ENCODE data around the gene IL27RA. TPM values are rescaled to one million over a fixed set of nuclear protein-coding genes. Genes with fewer than 3 reads are reported as not detected.
"Not testable (repeated sequence)": the region's sequence is repeated elsewhere in the genome, so short reads cannot be mapped to it uniquely, and the experiment has no call there.

IL27RA gene
- total and polyA plus RNA-seq, 12 donors, result 1.2 to 5.2 (median 3.7) TPM

DNA sequence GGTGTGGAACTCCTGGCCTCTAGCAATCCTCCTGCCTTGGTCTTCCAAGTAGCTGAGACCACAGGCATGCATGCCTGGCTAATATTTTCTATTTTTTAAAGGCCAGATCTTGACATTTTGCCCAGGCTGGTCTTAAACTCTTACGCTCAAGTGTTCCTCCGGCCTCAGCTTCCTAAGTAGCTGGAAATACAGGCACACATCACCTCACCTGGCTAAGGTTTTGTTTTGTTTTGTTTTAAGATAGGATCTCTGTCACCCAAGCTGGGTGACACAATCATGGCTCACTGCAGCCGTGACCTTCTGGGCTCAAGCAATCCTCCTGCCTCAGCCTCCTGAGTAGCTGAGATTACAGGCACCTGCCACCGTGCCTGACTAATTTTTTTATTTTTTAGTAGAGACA lies 9.1 kb upstream of the IL27RA start:
- DNase-seq, result no peak
- Histone ChIP-seq H3K9me3 (replicated peaks in 1 of 3) (no peaks in the 10 kb centered on the region), H3K4me3 (no peak overlapping the region), H3K4me1 (replicated peaks in 1 of 2) (peaks cover 0 to 4% of the 10 kb centered on the region in 2 donors), H3K27ac (no peak overlapping the region), H3K36me3 (replicated peaks in 1 of 2) (no peaks in the 10 kb centered on the region), H3K27me3 (no peaks in the 10 kb centered on the region)
- intact Hi-C loops (cut with DNase I), result no loop called here
- TF ChIP-seq POLR2A (IDR thresholded peaks at IDR 0.05), result no peak
- TF ChIP-seq, protein P1, sequence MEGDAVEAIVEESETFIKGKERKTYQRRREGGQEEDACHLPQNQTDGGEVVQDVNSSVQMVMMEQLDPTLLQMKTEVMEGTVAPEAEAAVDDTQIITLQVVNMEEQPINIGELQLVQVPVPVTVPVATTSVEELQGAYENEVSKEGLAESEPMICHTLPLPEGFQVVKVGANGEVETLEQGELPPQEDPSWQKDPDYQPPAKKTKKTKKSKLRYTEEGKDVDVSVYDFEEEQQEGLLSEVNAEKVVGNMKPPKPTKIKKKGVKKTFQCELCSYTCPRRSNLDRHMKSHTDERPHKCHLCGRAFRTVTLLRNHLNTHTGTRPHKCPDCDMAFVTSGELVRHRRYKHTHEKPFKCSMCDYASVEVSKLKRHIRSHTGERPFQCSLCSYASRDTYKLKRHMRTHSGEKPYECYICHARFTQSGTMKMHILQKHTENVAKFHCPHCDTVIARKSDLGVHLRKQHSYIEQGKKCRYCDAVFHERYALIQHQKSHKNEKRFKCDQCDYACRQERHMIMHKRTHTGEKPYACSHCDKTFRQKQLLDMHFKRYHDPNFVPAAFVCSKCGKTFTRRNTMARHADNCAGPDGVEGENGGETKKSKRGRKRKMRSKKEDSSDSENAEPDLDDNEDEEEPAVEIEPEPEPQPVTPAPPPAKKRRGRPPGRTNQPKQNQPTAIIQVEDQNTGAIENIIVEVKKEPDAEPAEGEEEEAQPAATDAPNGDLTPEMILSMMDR (IDR thresholded peaks at IDR 0.05), result no peak
- 88 to 98% (median 93%) methylated on average over 4 of the region's 4 CpGs for WGBS, 4 donors

DNA sequence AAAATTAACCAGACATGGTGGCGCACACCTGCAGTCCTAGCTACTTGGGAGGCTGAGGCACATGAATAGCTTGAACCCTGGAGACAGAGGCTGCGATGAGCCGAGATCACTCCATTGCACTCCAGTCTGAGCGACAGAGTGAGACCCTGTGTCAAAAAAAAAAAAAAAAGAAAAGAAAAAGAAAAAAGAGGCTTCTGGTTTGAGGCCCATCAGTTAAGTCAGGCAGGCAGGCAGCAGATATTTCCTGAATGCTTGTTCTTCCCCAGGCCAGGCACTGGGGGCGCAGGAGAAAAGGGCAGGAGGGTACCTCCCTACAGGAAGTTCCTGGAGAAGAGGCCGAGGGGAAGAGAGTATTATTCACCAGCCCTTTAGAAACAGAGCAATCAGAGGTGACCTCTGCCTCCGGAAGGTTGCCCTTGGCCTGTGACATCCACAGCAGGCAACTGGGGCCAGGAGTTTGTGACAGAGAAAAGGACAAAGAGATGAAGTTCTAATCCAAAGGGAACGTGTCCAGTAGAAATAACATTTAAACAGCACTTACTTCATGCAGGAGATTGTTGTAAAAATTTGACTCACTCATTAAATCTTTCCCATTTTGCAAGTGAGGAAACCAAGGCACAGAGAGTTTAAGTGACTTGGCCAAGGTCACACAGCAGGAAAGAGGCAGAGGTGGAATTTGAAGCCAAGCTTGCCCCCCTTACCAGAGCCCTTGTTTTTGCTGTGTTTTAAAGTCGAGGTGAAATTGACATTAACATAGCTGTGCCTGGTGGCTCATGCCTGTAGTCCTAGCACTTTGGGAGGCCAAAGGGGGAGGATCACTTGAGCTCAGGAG lies 7.9 kb upstream of the IL27RA start:
- H3K4me1 ChIP-seq (replicated peaks in 1 of 2), result peaks cover 0 to 4% of the 10 kb centered on the region in 2 donors
- H3K4me3 ChIP-seq, result no peak overlapping the region
- H3K27ac ChIP-seq, result peak overlapping the region in 2 of 5 donors; percentile 17 to 76
- intact Hi-C loops (cut with DNase I), result no loop called here
- TF ChIP-seq POLR2A (IDR thresholded peaks at IDR 0.05), result no peak
- TF ChIP-seq, protein P1 (IDR thresholded peaks at IDR 0.05), result peak; percentile 51 to 61 (median 56)
- peak; percentile 51 to 82 (median 71) for DNase-seq
- H3K9me3 ChIP-seq (replicated peaks in 1 of 3), result no peaks in the 10 kb centered on the region
- H3K36me3 ChIP-seq (replicated peaks in 1 of 2), result no peaks in the 10 kb centered on the region
- 37 to 49% (median 42%) methylated on average over 9 of the region's 9 CpGs for WGBS, 4 donors
- H3K27me3 ChIP-seq, result no peaks in the 10 kb centered on the region

GRCh38 chr19:14026652-14027192 lies 4.8 kb upstream of the IL27RA start:
- H3K27me3 ChIP-seq; H3K27ac ChIP-seq; H3K4me3 ChIP-seq; H3K4me1 ChIP-seq (replicated peaks in 1 of 2); H3K36me3 ChIP-seq (replicated peaks in 1 of 2); H3K9me3 ChIP-seq (replicated peaks in 1 of 3); DNase-seq; intact Hi-C loops (cut with DNase I): not testable (repeated sequence)
- WGBS, 4 donors, result 85 to 93% (median 88%) methylated on average over 5 of the region's 5 CpGs

GRCh38 chr19:14027856-14028450 lies 3.6 kb upstream of the IL27RA start, which contains the start of gene RLN3:
Gene RLN3 (plus strand): TSS chr19:14028148. CDS start chr19:14028205, 57 bp downstream.
- Histone ChIP-seq H3K36me3 (replicated peaks in 1 of 2) (no peaks in the 10 kb centered on the region), H3K9me3 (replicated peaks in 1 of 3) (no peaks in the 10 kb centered on the region), H3K4me3 (no peak within 1 kb of the TSS), H3K27ac (no peak within 1 kb of the TSS), H3K4me1 (replicated peaks in 1 of 2) (peaks cover 0 to 9% of the 10 kb centered on the region in 2 donors), H3K27me3 (no peaks in the 10 kb centered on the region)
- TF ChIP-seq, protein P1 (IDR thresholded peaks at IDR 0.05), result no peak
- TF ChIP-seq POLR2A (IDR thresholded peaks at IDR 0.05), result no peak
- DNase-seq, result no peak
- intact Hi-C loops (cut with DNase I), result no loop called here
- 49 to 79% (median 75%) methylated on average over 3 to 24 of the region's 24 CpGs for WGBS, 4 donors

Data from adrenal gland (tissue), 12 donors.